GM12878 (cell line): ENCODE measurements around the gene DYNC1H1. TPM values are rescaled to one million over a fixed set of nuclear protein-coding genes. Genes with fewer than 3 reads are reported as not detected.

ENCODE experiments used
- BMI1 ChIP-seq: fragments of 450-650 bp; IDR thresholded peaks from 2 replicates; pipeline ENCODE4 v1.6.1; 2016; ENCODE audit warnings: mild to moderate bottlenecking, moderate library complexity, borderline replicate concordance
- CUX1 ChIP-seq: IDR thresholded peaks from 2 replicates; pipeline ENCODE4 v1.6.1; 2012; ENCODE audit warnings: improper control_type of control experiment, low read depth, low read length; ENCODE audit not compliant: insufficient replicate concordance
- EED ChIP-seq: sonication (generic); IDR thresholded peaks from 2 replicates; pipeline ENCODE4 v1.6.1; 2016; ENCODE audit warnings: antibody characterized with exemption, low read depth
- ESRRA ChIP-seq: IDR thresholded peaks from 2 replicates; pipeline ENCODE4 v1.6.1; 2012; ENCODE audit warnings: mild to moderate bottlenecking, low read length, improper control_type of control experiment
- JUND ChIP-seq: IDR thresholded peaks from 2 replicates; pipeline ENCODE4 v1.6.1; 2012; ENCODE audit warnings: low read depth, mild to moderate bottlenecking, low read length, improper control_type of control experiment, moderate library complexity
- MLLT1 ChIP-seq: fragments of 450-650 bp; IDR thresholded peaks from 2 replicates; pipeline ENCODE4 v1.6.1; 2016; ENCODE audit warnings: mild to moderate bottlenecking
- MTA2 ChIP-seq: fragments of 450-650 bp; IDR thresholded peaks from 2 replicates; pipeline ENCODE4 v1.6.1; 2016; ENCODE audit warnings: low read depth, mild to moderate bottlenecking, moderate library complexity
- NR2C1 ChIP-seq: fragments of 450-650 bp; IDR thresholded peaks from 2 replicates; pipeline ENCODE4 v1.6.1; 2017; ENCODE audit warnings: antibody characterized with exemption, mild to moderate bottlenecking, moderate library complexity
- PML ChIP-seq: IDR thresholded peaks from 2 replicates; pipeline ENCODE4 v1.6.1; 2012; ENCODE audit warnings: low read length, inconsistent platforms
- RB1 ChIP-seq: fragments of 450-650 bp; formaldehyde crosslinking; IDR thresholded peaks from 2 replicates; pipeline ENCODE4 v1.6.1; 2017; ENCODE audit warnings: mild to moderate bottlenecking, borderline replicate concordance
- RUNX3 ChIP-seq: IDR thresholded peaks from 2 replicates; pipeline ENCODE4 v1.6.1; 2012; ENCODE audit warnings: low read length, inconsistent platforms
- SMARCA5 ChIP-seq: fragments of 450-650 bp; IDR thresholded peaks from 2 replicates; pipeline ENCODE4 v1.6.1; 2017; ENCODE audit warnings: mild to moderate bottlenecking
- SUZ12 ChIP-seq: fragments of 200-600 bp; sonication (generic); IDR thresholded peaks from one replicate; pipeline ENCODE4 v1.6.1; 2018; ENCODE audit warnings: antibody characterized with exemption, mild to moderate bottlenecking; ENCODE audit not compliant: unreplicated experiment
- TCF12 ChIP-seq: IDR thresholded peaks from 2 replicates; pipeline ENCODE4 v1.6.1; 2011; ENCODE audit warnings: low read depth, mild to moderate bottlenecking, low read length
- YY1 ChIP-seq: IDR thresholded peaks from 2 replicates; pipeline ENCODE4 v1.6.1; 2011; ENCODE audit warnings: low read depth, mild to moderate bottlenecking, low read length
- polyA plus RNA-seq, 11 experiments: library from polyadenylated mRNA; depleted of rRNA in 4 of 11; unstranded in 6 of 11; stranded (reverse) in 5 of 11; fragments of >200 nt; fragmentation: Nextera tagmentation in 4 of 11; fragmentation: Illumina TruSeq in 1 of 11; extraction: Ambion mirVana in 4 of 11; extraction: Trizol in 1 of 11; gene quantifications; 1 replicate in 1 of 11; 2 replicates in 10 of 11; pipeline versions ENCODE4 v1.2.1 to v1.2.3, GENCODE V29; 2011 to 2016; ENCODE audit warnings: inconsistent platforms in 2 of 11, missing spikeins in 2 of 11, low read depth in 1 of 11
- total RNA-seq, 4 experiments: library from RNA; depleted of rRNA in 3 of 4; stranded (reverse); fragments of >200 nt in 3 of 4; fragmentation: Illumina TruSeq in 1 of 4; extraction: Trizol in 1 of 4; gene quantifications; 2 replicates each; pipeline versions ENCODE4 v1.2.1 to v1.2.3, GENCODE V29; 2013 to 2021
- TF ChIP-seq, protein P1 (sequence below): fragments of 450-650 bp; IDR thresholded peaks from 2 replicates; pipeline ENCODE4 v1.6.1; 2017; ENCODE audit warnings: antibody characterized with exemption, mild to moderate bottlenecking, moderate library complexity
- TF ChIP-seq, protein P2 (sequence below): IDR thresholded peaks from 2 replicates; pipeline ENCODE4 v1.6.1; 2012; ENCODE audit warnings: low read depth, low read length, improper control_type of control experiment

DYNC1H1 gene
- total and polyA plus RNA-seq, 10 of the 15 experiments (the other 5 are each of a cell fraction or from before 2014, with no cell fraction given), result 38.4 to 291 (median 111) TPM

GRCh38 chr14:102086972-102087761 lies 122.8 kb downstream of the DYNC1H1 start, which contains the start of gene HSP90AA1 (continued):
- TF ChIP-seq, protein P1, sequence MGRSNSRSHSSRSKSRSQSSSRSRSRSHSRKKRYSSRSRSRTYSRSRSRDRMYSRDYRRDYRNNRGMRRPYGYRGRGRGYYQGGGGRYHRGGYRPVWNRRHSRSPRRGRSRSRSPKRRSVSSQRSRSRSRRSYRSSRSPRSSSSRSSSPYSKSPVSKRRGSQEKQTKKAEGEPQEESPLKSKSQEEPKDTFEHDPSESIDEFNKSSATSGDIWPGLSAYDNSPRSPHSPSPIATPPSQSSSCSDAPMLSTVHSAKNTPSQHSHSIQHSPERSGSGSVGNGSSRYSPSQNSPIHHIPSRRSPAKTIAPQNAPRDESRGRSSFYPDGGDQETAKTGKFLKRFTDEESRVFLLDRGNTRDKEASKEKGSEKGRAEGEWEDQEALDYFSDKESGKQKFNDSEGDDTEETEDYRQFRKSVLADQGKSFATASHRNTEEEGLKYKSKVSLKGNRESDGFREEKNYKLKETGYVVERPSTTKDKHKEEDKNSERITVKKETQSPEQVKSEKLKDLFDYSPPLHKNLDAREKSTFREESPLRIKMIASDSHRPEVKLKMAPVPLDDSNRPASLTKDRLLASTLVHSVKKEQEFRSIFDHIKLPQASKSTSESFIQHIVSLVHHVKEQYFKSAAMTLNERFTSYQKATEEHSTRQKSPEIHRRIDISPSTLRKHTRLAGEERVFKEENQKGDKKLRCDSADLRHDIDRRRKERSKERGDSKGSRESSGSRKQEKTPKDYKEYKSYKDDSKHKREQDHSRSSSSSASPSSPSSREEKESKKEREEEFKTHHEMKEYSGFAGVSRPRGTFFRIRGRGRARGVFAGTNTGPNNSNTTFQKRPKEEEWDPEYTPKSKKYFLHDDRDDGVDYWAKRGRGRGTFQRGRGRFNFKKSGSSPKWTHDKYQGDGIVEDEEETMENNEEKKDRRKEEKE, result no peak
- TF ChIP-seq JUND (no peak), SMARCA5 (peak; percentile 82), CUX1 (no peak), SUZ12 (no peak), EED (peak; percentile 42; the same call in 1 of the 2 replicates), BMI1 (no peak), RB1 (peak; percentile 54; the same call in 1 of the 2 replicates), RUNX3 (peak; percentile 70), MTA2 (no peak), NR2C1 (0 out of 2 replicates have a peak, but pooled peaks have one; percentile 30), YY1 (peak; percentile 71), PML (peak; percentile 90), TCF12 (peak; percentile 64; the same call in 1 of the 2 replicates), ESRRA (no peak), MLLT1 (peak; percentile 29; the same call in 1 of the 2 replicates)
- TF ChIP-seq, protein P2, sequence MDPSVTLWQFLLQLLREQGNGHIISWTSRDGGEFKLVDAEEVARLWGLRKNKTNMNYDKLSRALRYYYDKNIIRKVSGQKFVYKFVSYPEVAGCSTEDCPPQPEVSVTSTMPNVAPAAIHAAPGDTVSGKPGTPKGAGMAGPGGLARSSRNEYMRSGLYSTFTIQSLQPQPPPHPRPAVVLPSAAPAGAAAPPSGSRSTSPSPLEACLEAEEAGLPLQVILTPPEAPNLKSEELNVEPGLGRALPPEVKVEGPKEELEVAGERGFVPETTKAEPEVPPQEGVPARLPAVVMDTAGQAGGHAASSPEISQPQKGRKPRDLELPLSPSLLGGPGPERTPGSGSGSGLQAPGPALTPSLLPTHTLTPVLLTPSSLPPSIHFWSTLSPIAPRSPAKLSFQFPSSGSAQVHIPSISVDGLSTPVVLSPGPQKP, result 0 out of 2 replicates have a peak, but pooled peaks have one; percentile 14
